Activated T-cell treated with anti-CD3 and anti-CD28 coated beads, Interleukin-2, amount 50 U/mL, for 48 hours (primary cell): ENCODE results near the gene KRTAP2-1.
"Not testable (repeated sequence)": the region's sequence is repeated elsewhere in the genome, so short reads cannot be mapped to it uniquely, and the experiment has no call there.

ENCODE experiments used
- DNase-seq, 2 experiments: peaks; one replicate each; pipeline ENCODE4 v3.0.0-alpha.2; 2020

KRTAP2-1 gene, protein sequence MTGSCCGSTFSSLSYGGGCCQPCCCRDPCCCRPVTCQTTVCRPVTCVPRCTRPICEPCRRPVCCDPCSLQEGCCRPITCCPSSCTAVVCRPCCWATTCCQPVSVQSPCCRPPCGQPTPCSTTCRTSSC

GRCh38 chr17:41046735-41047465 lies at the start of gene KRTAP2-1:
Gene KRTAP2-1, minus strand, starts transcription at chr17:41047316. Its CDS starts 49 bp downstream, at chr17:41047267.
- not testable (repeated sequence) for DNase-seq

DNA sequence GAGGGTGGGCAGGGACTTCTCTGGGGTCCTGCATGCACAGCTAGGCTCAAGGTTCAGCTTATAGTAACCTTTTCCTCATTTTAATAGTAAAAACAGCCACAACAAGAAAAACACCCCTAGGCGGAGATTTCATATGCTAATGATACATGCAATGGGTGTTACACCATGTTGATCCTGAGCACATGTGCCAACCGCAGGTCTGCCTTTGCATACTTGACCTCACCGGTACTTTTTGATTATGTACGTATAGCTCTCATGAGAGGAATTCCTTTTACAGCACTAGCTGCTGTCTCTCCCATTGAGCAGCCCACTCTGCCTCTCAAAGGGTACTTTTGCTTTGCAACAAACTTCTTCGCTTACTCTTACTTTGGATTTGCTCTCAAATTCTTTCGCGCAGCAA lies 48.9 kb upstream of the KRTAP2-1 start:
- no peak for DNase-seq

GRCh38 chr17:41088760-41089352 lies 41.7 kb upstream of the KRTAP2-1 start:
- DNase-seq: not testable (repeated sequence)

- not testable (repeated sequence) for DNase-seq
Observed at GRCh38 chr17:41084100-41084856, 37.2 kb upstream of the KRTAP2-1 start, which contains the start of gene KRTAP4-7. Gene KRTAP4-7, plus strand, starts transcription at chr17:41084150. Its CDS starts 57 bp downstream, at chr17:41084207.

DNA sequence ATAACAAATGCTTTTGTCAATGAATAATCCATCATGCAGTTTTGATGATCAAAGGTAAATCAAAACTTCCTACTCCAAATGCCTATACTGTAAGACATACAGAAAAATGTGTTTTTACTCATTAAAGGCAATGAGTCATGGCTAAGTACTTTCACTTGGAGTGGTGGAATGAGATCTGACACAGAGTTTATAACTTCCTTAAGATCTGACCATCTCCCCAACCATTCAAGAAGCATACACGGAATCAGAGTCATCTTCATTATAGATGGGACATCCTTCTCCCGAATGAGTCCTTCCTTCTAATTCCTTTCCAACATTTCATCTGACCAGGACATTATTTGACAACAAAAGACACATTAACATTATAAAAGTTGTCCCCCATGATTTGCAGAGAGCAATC lies 36.3 kb upstream of the KRTAP2-1 start:
- DNase-seq: not testable (repeated sequence)

DNA sequence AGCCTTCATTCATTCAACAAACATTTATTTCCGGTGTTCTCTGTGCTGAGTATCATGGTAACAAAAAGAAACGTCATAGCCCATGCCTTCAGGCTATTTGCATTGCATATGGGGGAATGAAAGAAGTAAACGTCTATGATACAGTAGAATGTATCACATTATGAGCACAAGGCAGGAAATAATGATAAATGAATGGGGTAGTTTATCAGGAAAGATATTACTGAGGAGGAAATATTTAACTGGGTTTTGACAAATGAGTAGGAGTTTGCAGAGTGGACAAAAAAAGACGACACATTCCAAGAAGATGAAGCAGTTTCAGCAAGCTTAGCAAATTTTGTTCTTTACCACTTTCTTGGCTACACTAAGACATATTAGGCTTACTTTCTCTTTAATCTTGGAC lies 35.5 kb upstream of the KRTAP2-1 start:
- no peak for DNase-seq

- DNase-seq: no peak
Observed at GRCh38 chr17:41076788-41077187, 29.7 kb upstream of the KRTAP2-1 start.

DNA sequence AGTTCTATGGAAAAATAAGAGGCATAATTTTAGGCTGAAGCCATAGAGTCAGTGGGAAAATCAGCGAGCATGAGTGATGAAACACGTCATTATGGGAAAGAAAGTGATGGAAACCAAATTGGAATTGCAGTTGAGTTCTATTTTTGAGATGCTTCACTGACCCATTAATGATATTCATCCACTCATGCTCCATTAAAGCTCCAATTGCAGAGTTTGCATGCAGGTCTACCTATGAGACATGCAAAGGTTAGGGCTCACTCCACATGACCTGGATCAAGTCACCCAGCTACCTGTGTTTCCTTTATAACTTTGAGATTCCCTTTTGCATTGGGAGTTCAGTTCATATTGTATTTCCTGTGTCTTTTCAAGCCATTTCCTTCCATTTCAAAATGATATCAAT lies 26.6 kb upstream of the KRTAP2-1 start:
- DNase-seq: no peak

DNA sequence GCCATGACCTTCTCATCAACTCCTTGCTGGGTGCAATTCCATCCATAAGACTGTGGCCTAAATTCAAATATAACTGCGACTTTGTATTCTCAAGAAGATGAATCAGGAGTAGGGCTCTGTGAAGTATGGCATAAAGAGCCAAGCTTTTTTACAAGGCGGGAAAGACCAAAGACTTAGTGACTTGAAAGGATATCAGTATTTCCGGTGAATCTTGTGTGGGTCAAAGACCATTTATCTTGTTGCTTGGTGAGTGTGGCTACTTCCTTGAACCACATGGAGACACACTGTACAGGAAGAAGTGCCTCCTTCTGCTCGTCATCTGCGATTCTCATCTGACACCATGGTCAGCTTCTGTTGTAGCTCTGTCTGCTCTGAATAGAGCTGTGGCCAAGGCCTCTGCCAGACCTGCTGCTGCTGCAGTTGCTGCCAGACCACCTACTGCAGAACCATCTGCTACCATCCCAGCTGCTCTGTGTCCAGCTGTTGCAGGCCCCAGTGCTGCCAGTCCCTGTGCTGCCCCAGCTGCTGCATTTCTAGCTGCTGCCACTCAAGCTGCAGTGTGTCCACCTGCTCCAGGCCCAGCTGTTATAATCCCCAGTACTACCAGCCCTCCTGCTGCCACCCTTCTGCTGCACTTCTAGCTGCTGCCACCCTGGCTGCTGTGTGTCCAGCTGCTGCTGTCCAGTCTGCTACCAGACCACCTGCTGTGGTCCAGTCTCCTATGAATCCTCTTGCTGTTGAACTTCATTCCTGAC lies 24.7 kb upstream of the KRTAP2-1 start:
- no peak for DNase-seq

- no peak for DNase-seq
Observed at GRCh38 chr17:41069031-41069430, 21.9 kb upstream of the KRTAP2-1 start.

GRCh38 chr17:41067281-41067680 lies 20.2 kb upstream of the KRTAP2-1 start:
- no peak for DNase-seq

DNA sequence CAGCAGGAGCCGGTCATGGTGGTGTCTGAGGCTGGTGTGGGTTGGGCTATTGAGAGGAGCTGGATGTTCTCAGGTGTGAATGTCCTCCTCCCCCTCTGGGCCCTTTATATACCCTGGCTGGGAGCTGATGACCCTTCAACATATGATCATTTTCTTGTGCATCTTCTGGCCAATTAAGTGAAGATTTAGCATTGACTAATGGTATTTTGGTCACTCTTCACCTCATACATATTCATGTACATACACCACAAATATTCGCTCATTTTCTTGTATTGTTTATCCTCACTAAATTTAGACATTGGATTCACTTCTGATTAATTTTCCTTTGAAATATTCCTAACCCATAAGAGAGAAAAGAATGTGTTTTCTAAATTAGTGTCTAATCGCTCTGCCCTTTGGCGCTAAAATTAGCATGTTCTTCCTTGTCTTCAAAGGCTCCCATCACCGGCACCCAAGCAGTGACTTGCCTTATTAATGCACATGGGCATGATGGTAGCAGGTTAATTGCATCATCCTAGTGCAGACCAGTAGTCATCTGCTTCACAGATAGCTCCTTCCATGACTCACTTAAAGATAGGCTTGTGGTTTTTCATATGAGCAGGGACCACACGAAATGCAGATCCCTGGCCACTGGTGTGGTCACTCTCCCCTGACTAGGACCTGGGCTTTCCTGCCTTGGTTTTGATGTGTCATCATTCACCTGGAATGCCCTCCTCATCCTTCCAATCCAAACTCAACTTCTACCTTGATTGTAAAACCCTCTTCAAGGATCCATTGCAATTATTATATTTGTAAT lies 18.9 kb upstream of the KRTAP2-1 start, which contains the start of gene KRTAP2-4:
Gene KRTAP2-4 (minus strand): TSS at position 51 of the 796 bp plus-strand sequence. CDS start 34 bp downstream, at position 17.
- DNase-seq: no peak

- DNase-seq: not testable (repeated sequence)
Observed at GRCh38 chr17:41065016-41065689, 18.0 kb upstream of the KRTAP2-1 start.

DNA sequence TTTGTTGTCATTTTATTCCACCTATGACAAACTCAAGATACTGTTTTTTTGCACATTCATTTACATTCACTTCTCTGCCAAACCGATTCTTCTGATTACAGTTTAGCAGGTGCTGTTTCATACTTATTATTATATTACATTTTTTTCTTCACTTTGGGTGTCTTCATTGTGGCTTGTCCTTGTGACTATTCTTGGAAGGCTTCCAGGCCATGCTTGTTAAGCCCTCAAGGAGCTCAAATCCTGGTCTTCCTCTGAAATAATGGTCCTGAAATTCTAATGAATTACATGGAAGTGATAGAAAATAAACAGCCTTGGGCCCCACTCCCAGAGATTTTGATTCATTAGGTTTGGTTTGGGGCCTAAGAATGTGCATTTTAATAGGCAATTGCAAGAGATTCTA lies 17.2 kb upstream of the KRTAP2-1 start:
- DNase-seq: no peak

GRCh38 chr17:41063449-41063848 lies 16.3 kb upstream of the KRTAP2-1 start:
- DNase-seq: no peak

DNA sequence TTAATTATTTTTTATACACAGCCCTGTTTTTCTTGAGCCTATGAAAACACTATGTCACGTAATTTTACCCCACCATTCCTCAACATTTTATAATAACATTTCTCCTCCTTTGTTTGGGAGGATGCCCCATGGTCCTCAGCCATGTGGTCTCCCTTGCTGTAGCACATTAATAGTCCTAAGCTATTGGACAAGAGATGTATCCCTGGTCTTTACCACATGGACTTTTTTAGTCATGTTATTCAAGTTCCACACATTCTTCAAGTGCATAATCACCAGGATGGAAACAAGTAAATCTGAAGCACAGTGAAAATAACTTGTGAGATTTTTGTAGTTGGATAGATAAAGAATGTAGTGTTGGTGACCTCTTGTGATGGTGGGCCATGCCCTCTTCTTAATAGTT lies 14.8 kb upstream of the KRTAP2-1 start:
- no peak for DNase-seq

DNA sequence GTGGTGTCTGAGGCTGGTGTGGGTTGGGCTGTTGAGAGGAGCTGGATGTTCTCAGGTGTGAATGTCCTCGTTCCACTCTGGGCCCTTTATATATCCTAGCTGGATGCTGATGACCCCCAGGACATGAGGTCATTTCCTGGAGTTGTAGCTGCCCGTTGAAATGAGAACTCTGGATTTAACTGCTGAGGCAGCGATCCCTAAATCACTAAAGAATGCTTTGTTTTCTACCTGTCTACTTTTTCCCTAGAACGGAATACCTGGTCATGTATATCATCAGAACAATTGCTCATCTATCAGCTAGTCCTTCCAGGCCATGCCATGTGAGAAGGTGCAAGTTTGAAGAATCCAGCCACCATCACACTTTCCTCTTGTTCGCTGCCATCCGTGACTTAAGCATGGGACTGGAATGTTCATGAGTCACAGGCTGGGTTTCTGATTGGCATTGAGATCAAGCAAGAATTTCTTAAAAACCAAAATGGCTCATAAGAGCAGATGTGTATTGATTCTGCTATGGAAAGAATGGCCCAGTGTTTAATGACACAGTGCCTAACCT lies 13.0 kb upstream of the KRTAP2-1 start, which contains the start of gene KRTAP2-3:
Gene KRTAP2-3 (minus strand): TSS at position 63 of the 553 bp plus-strand sequence. CDS start 64 bp downstream, outside the sequence.
- DNase-seq: no peak

DNA sequence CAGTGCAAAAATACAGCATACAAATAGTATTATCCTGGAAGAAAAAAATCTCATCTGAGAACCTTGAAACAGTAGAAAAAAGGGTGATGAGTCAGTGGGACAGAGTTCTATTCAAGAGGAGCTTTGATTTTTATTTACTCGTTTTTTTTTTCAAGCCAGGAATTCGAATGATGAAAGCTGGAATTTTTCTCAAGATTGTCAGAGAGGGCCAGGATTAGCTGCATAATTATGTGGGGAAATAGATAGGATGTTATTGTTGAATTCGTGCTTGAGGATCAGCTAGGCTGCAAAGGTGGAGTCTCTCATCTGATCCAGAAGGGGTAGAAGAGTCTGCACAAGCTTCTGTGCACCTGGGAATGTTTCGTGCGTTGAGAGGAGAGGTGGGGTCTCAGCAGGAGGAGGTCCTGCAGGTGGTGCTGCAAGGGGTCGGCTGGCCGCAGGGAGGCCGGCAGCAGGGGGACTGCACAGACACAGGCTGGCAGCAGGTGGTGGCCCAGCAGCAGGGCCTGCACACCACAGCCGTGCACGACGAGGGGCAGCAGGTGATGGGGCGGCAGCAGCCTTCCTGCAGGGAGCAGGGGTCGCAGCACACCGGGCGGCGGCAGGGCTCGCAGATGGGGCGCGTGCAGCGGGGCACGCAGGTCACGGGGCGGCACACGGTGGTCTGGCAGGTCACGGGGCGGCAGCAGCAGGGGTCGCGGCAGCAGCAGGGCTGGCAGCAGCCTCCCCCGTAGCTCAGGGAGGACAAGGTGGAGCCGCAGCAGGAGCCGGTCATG lies 12.3 kb upstream of the KRTAP2-1 start:
- DNase-seq: not testable (repeated sequence)

GRCh38 chr17:41058741-41059140 lies 11.6 kb upstream of the KRTAP2-1 start:
- DNase-seq: no peak

DNA sequence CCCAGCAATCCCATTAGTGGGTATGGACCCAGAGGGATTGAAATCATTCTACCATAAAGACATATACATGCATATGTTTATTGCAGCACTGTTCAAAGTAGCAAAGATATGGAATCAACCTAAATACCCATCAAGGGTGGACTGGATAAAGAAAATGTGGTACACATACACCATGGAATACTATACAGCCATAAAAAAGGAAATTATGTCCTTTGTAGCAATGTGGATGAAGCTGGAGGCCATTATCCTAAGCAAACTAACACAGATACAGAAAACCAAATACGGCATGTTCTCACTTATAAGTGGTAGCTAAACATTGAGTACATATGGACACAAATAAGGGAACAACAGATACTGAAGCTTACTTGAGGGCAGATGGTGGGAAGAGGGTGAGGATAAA lies 10.4 kb upstream of the KRTAP2-1 start:
- DNase-seq: no peak
